ENCODE data around the gene CYP2D6.
"Not testable (repeated sequence)": the region's sequence is repeated elsewhere in the genome, so short reads cannot be mapped to it uniquely, and the experiment has no call there.

The CYP2D6 gene

DNA sequence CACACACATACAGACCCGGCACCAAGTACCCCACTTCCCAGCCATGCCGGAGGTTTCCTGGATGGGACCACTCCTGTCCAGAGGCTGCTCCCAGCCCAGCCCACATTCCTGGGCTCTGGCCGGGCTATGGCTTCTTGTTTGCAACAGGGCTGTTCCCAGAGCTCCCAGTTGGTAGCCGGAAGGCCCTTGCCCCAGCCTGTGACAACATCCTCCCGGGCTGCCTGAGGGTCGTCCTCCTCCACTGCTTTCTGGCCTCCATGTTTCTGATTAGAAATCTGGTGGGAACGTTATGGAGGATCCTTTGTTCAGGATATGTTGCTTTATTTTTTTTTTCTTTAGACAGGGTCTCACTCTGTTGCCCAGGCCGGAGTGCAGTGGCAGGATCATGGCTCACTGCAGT, 952 bp upstream of the CYP2D6 start:
- Histone ChIP-seq H3K36me3 (ENCODE audit: low read depth) (no peaks in the 10 kb centered on the region), H3K9me3 (ENCODE audit: severe bottlenecking) (no peaks in the 10 kb centered on the region), H3K4me3 (ENCODE audit: severe bottlenecking) (no peak overlapping the region), H3K27ac (ENCODE audit: poor library complexity, severe bottlenecking) (no peak overlapping the region), H3K4me1 (ENCODE audit: insufficient read depth, poor library complexity, severe bottlenecking) (no peaks in the 10 kb centered on the region), H3K27me3 (ENCODE audit: insufficient read depth, poor library complexity, severe bottlenecking) (no peaks in the 10 kb centered on the region)
- DNase-seq (ENCODE audit: low spot score) (no peak), ATAC-seq (ENCODE audit: low read depth) (no peak)
- TF ChIP-seq, protein P1, sequence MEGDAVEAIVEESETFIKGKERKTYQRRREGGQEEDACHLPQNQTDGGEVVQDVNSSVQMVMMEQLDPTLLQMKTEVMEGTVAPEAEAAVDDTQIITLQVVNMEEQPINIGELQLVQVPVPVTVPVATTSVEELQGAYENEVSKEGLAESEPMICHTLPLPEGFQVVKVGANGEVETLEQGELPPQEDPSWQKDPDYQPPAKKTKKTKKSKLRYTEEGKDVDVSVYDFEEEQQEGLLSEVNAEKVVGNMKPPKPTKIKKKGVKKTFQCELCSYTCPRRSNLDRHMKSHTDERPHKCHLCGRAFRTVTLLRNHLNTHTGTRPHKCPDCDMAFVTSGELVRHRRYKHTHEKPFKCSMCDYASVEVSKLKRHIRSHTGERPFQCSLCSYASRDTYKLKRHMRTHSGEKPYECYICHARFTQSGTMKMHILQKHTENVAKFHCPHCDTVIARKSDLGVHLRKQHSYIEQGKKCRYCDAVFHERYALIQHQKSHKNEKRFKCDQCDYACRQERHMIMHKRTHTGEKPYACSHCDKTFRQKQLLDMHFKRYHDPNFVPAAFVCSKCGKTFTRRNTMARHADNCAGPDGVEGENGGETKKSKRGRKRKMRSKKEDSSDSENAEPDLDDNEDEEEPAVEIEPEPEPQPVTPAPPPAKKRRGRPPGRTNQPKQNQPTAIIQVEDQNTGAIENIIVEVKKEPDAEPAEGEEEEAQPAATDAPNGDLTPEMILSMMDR (IDR thresholded peaks at IDR 0.05; ENCODE audit: poor library complexity, severe bottlenecking) = no peak

DNA sequence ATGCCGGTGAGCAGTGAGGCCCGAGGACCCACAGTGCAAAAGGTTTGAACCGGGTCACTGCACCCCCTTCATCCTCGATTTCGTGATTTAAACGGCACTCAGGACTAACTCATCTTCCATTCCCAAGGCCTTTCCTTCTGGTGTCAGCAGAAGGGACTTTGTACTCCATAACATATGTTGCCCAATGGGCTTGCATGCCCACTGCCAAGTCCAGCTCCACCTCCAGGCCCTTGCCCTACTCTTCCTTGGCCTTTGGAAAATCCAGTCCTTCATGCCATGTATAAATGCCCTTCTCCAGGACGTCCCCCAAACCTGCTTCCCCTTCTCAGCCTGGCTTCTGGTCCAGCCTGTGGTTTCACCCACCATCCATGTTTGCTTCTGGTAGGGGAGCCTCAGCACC, 428 bp downstream of the CYP2D6 start:
- ATAC-seq (ENCODE audit: low read depth) = not testable (repeated sequence)

DNA sequence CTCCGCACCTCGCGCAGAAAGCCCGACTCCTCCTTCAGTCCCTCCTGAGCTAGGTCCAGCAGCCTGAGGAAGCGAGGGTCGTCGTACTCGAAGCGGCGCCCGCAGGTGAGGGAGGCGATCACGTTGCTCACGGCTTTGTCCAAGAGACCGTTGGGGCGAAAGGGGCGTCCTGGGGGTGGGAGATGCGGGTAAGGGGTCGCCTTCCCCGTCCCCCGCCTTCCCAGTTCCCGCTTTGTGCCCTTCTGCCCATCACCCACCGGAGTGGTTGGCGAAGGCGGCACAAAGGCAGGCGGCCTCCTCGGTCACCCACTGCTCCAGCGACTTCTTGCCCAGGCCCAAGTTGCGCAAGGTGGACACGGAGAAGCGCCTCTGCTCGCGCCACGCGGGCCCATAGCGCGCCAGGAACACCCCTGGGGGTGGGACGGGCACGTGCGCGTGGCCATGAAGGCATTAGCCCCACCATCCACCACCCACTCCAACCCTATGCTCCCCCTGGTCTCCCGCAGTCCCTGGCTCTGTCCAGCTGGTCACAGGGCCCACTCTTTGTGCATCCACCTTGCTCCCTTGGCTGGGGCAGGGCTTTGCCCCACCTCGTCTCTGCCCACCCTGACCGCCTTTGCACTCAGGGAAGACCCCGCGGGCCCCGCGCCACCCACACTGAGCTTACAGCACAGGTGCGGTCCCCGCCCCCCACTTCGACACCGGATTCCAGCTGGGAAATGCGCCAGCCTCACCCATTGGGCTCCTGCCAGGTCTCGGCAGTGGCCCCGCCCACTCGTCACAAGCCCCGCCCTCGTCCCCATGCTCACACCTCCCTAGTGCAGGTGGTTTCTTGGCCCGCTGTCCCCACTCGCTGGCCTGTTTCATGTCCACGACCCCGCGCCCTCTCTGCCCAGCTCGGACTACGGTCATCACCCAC, 1.6 kb downstream of the CYP2D6 start:
- not testable (repeated sequence) for H3K4me3 ChIP-seq (ENCODE audit: severe bottlenecking); H3K36me3 ChIP-seq (ENCODE audit: low read depth); DNase-seq (ENCODE audit: low spot score); H3K9me3 ChIP-seq (ENCODE audit: severe bottlenecking); H3K27ac ChIP-seq (ENCODE audit: poor library complexity, severe bottlenecking); H3K27me3 ChIP-seq (ENCODE audit: insufficient read depth, poor library complexity, severe bottlenecking); H3K4me1 ChIP-seq (ENCODE audit: insufficient read depth, poor library complexity, severe bottlenecking)
- ATAC-seq (ENCODE audit: low read depth) = 0 out of 3 replicates have a peak, but pooled peaks have one; percentile 13

More for the DNA sequence above, 428 bp downstream of the CYP2D6 start:
- H3K27ac ChIP-seq (ENCODE audit: poor library complexity, severe bottlenecking); H3K9me3 ChIP-seq (ENCODE audit: severe bottlenecking); H3K4me3 ChIP-seq (ENCODE audit: severe bottlenecking); DNase-seq (ENCODE audit: low spot score); H3K27me3 ChIP-seq (ENCODE audit: insufficient read depth, poor library complexity, severe bottlenecking); H3K4me1 ChIP-seq (ENCODE audit: insufficient read depth, poor library complexity, severe bottlenecking); H3K36me3 ChIP-seq (ENCODE audit: low read depth): not testable (repeated sequence)

DNA sequence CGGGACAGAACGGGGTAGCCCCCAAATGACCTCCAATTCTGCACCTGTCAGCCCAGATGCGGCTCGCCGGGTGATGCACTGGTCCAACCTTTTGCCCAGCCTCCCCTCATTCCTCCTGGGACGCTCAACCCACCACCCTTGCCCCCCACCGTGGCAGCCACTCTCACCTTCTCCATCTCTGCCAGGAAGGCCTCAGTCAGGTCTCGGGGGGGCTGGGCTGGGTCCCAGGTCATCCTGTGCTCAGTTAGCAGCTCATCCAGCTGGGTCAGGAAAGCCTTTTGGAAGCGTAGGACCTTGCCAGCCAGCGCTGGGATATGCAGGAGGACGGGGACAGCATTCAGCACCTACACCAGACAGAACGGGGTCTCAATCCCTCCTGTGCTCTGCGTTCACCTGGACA, 2.6 kb downstream of the CYP2D6 start:
- not testable (repeated sequence) for H3K9me3 ChIP-seq (ENCODE audit: severe bottlenecking); ATAC-seq (ENCODE audit: low read depth); DNase-seq (ENCODE audit: low spot score); H3K27ac ChIP-seq (ENCODE audit: poor library complexity, severe bottlenecking); H3K4me3 ChIP-seq (ENCODE audit: severe bottlenecking); H3K36me3 ChIP-seq (ENCODE audit: low read depth); H3K27me3 ChIP-seq (ENCODE audit: insufficient read depth, poor library complexity, severe bottlenecking); H3K4me1 ChIP-seq (ENCODE audit: insufficient read depth, poor library complexity, severe bottlenecking)

DNA sequence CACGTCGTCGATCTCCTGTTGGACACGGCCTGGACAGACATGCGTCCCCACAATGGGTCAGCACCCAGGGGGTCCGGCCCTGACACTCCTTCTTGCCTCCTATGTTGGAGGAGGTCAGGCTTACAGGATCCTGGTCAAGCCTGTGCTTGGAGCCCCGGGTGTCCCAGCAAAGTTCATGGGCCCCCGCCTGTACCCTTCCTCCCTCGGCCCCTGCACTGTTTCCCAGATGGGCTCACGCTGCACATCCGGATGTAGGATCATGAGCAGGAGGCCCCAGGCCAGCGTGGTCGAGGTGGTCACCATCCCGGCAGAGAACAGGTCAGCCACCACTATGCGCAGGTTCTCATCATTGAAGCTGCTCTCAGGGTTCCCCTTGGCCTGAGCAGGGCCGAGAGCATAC, 3.0 kb downstream of the CYP2D6 start:
- H3K4me3 ChIP-seq (ENCODE audit: severe bottlenecking) = no peak overlapping the region
- H3K9me3 ChIP-seq (ENCODE audit: severe bottlenecking) = no peaks in the 10 kb centered on the region
- no peaks in the 10 kb centered on the region for H3K27me3 ChIP-seq (ENCODE audit: insufficient read depth, poor library complexity, severe bottlenecking)
- DNase-seq (ENCODE audit: low spot score) = no peak
- ATAC-seq (ENCODE audit: low read depth) = no peak
- H3K27ac ChIP-seq (ENCODE audit: poor library complexity, severe bottlenecking) = no peak overlapping the region
- H3K36me3 ChIP-seq (ENCODE audit: low read depth) = no peaks in the 10 kb centered on the region
- H3K4me1 ChIP-seq (ENCODE audit: insufficient read depth, poor library complexity, severe bottlenecking) = no peaks in the 10 kb centered on the region
- TF ChIP-seq, protein P1 (IDR thresholded peaks at IDR 0.05; ENCODE audit: poor library complexity, severe bottlenecking) = no peak

DNA sequence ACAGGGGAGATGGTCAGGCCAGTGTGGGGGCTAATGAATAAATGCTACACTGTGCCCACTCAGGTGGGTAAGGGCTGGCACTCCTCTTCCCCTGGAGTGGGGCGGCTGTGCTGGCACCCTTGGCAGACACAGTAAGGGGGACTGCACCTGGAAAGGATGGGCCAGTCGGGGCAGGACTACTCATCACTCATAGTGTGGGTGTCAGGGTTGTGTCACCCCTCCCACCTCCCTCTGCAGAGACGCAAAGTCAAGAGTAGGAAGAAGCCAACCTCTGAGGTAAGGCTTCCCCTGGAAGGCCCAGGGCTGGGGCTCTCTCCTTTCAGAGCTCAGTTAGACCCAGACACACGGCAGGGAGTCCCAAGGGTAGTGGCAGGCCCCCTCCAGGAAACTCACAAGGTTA, 7.1 kb downstream of the CYP2D6 start:
- H3K9me3 ChIP-seq (ENCODE audit: severe bottlenecking); H3K36me3 ChIP-seq (ENCODE audit: low read depth); H3K27ac ChIP-seq (ENCODE audit: poor library complexity, severe bottlenecking); H3K4me1 ChIP-seq (ENCODE audit: insufficient read depth, poor library complexity, severe bottlenecking); H3K27me3 ChIP-seq (ENCODE audit: insufficient read depth, poor library complexity, severe bottlenecking); DNase-seq (ENCODE audit: low spot score); H3K4me3 ChIP-seq (ENCODE audit: severe bottlenecking): not testable (repeated sequence)
- ATAC-seq (ENCODE audit: low read depth) = 0 out of 3 replicates have a peak, but pooled peaks have one; percentile 28

DNA sequence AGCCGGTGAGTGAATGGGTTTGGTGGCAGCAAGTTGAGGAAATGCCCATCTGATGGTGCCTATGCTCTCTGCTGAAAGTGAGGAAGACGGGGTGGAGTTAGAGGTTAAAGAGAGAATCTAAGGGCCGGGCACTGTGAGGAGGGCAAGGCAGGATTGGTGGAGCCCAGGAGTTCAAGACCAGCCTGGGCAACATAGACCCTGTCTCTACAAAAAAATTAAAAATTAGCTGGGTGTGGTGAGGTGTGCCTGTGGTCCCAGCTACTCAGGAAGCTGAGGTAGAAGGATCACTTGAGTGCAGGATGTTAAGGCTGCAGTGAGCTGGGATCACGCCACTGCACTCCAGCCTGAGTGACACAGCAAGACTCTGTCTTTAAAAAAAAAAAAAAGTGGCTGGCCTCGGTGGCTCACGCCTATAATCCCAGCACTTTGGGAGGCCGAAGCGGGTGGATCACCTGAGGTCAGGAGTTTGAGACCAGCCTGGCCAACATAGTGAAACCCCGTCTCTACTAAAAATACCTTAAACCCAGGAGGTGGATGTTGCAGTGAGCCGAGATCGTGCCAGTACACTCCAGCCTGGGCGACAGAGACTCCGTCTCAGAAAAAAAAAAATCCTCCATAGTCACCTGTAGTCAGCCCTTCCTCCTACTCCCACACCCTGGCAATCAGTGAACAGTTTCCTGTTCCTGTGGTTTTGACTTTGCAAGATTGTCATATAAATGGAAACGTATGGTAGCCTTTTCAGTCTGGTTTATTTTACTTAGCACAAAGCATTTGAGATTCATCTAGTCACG, 10.2 kb downstream of the CYP2D6 start:
- ATAC-seq (ENCODE audit: low read depth); H3K27ac ChIP-seq (ENCODE audit: poor library complexity, severe bottlenecking); H3K4me3 ChIP-seq (ENCODE audit: severe bottlenecking); H3K36me3 ChIP-seq (ENCODE audit: low read depth); H3K9me3 ChIP-seq (ENCODE audit: severe bottlenecking); DNase-seq (ENCODE audit: low spot score); H3K27me3 ChIP-seq (ENCODE audit: insufficient read depth, poor library complexity, severe bottlenecking); H3K4me1 ChIP-seq (ENCODE audit: insufficient read depth, poor library complexity, severe bottlenecking): not testable (repeated sequence)

Data from RWPE2 (cell line).